Hair follicular keratinocyte (primary cell): ENCODE results near the gene INKA2. TPM values are rescaled to one million over a fixed set of nuclear protein-coding genes. Genes with fewer than 3 reads are reported as not detected.

Source experiments
- total RNA-seq: library from RNA; depleted of rRNA; stranded (reverse); fragments of >200 nt; gene quantifications from 2 replicates; pipeline ENCODE4 v1.2.3, GENCODE V29; 2015

Gene INKA2
- 2.0 and 2.1 TPM in 2 replicates for total RNA-seq

GRCh38 chr1:111739194-111739924 lies at the start of gene INKA2:
INKA2 (minus strand) TSS chr1:111739395; CDS start chr1:111739242, 153 bp downstream.

GRCh38 chr1:111755331-111756123 lies 16.3 kb upstream of the INKA2 start, which contains the start of gene DDX20:
DDX20 (plus strand) TSS chr1:111755901; CDS start chr1:111755925, 24 bp downstream.

Other genes with a start within 250 kb of the INKA2 start
- gene ADORA3, start 235.8 kb downstream of the INKA2 start, total RNA-seq = not detected in 2 replicates
- gene TMIGD3, start 235.8 kb downstream of the INKA2 start, total RNA-seq = not detected in 2 replicates
- 21.8 and 26.2 TPM in 2 replicates for gene RAP1A, start 119.6 kb downstream of the INKA2 start, total RNA-seq
- gene DDX20, start 16.5 kb upstream of the INKA2 start, total RNA-seq = 12.2 and 23.8 TPM in 2 replicates